NCI-H510A (cell line): Measurements from ENCODE around the gene SP2.

Experiments
- DNase-seq: peaks from one replicate; lab custom pipeline; 2025; lab: John Stamatoyannopoulos, UW

Gene SP2

DNA sequence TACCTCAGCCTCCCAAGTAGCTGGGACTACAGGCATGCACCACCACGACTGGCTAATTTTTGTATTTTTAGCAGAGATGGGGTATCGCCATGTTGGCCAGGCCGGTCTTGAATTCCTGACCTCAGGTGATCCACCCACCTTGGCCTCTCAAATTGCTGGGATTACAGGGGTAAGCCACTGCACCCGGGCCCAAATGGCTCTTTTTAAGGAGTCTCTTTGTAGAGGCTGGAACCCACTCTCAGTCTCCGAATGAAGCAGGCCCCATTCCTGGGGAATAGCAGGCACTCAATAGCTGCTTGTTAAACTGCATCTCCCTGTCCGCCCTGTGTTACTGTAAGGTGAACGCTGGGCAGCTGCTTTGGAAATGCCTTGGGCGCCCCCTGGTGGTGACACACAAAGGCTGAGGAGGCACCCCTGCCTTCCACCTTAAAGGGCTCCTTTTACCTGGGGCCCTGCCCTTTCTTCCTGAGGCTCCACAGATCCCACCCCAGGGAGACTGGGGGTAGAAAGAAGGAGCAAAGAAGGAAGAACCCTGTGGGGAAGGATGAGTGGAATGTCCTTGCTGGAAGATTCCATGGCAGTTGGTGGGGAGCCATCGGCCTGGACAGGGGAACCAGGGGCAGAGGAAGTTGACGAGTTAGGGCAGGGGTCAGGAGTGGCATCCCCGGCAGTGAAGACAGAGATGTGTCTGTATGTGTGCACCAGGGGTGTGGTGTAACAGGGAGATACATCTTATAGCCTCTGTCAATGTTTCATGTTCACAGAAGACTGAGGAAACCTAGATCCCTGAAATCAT lies 6.1 kb upstream of the SP2 start:
- peak; percentile 86 for DNase-seq

DNA sequence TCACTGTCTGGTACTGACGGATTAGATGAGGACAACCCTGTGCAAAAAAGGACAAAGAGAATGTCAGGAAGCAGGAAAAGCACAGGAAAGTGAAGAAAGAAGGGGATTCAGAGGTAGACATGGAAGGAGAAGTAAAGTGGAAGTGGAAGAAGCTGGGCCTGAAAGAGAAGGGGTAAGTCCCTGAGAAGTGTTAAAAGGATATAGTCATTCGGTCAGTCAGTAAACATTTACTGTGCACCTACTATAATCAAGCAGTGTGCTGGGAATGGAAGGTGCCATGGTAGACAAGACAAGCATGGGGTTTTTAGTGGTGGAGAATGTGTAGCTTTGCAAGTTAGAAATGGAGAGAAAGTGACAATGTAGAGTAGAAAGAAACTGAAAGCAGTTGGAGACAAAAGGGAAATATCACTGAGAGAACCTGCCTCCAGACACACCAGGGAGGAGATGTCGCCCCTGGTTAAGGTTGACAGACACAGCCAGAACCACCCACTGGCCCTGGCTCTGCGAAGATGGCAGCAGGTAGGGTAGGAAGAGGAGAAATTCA lies 4.4 kb upstream of the SP2 start:
- no peak for DNase-seq

DNA sequence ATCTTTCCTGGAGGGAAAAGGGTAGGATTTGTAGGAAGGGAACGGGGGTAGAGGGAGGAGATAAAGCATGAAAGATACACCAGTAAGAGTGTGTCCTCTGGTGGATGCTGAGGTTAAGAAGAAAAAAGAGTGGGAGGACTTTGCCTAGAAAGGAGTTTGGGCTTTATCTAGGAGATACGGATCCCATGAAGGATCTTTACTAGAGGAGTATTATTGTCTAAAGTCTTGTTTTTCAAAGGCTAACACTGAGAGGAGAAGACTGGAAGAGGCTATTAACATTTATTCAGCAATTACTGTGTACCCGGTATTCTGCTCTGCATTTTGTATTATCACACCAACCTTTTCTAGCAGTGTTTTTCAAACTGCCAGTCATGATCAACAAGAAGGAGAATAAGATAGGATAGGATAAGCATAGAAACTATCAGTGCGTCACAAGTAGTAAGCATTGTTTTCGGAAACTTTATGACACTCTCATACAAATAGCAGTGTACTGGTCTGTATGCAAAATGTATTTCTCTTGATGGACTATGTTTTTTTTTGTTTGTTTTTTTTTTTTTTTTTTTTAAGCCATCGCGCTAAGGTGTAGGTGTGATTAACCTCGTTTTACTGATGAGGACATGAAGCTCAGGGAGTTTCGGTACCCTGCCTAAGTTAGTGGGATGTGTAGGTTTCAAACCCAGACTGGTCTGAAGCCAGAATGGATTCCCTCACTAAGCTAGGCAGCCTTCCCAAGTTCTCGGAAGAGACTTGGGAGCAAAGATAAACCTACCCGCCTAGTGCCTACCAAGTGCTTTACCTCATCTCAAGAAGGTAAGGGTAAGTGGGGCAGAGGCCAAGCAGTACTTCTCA lies 1.3 kb upstream of the SP2 start:
- DNase-seq: no peak

DNA sequence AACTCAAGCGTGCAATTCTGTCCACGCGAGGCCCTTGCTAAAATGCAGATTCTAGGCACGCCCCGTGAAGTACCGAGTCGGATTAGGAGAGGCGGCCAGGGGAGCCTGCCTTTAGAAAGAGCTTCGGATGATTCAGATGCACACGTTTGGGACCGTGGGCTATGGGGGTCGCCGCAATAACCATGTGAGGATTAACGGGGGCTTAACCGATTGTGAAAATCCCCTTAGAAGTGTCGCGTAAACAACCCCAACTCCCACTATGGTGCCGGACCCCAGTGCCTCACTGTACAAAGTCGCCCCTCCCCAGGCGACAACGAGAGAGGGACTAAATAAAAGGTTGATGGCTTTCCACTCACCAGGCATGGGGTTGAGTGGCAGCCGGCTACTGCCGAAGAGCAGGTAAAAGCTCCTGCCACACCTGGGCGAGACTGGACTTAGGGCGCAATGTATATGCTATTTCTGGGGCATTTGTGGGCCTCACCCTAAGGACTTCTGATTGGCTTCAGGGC lies 635 bp upstream of the SP2 start:
- no peak for DNase-seq

DNA sequence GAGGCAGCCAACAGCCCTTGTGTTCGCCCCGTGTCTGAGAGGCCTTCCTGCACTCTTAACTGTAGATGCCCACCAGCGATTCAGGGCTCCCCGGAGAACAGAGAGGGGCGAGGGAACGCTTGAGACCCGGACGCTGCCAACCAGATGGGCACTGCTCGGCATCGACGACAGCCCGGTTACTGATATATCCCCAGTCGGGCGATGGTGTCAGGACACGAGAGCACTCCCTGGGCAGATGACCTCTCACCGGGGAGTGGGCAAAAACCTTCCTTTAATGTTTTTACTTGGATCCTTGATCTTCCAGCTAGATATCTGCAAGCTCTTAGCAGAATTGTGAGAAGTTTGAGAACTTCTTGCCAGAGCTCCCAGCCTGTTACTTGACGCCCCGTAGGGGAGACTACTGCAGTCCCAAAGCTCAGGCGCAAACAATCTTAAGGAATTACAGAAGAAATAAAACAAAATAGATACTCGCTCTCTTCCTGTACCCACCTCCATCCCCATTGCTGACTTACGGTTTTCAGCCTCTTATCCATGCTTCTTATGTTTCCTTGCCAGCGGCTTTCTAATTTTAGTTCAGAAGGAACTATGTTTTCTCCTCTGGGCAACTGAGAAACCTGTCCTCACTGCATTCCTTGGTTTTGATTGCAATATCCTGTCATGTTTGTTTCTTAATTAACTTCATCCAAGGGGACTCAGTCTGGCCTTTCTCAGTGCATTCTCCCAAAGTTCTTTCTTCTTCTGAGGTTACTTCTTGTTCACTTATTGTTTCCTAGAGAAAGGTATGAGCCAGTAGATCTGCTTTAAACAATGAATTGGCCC lies 845 bp downstream of the SP2 start:
- DNase-seq: no peak

DNA sequence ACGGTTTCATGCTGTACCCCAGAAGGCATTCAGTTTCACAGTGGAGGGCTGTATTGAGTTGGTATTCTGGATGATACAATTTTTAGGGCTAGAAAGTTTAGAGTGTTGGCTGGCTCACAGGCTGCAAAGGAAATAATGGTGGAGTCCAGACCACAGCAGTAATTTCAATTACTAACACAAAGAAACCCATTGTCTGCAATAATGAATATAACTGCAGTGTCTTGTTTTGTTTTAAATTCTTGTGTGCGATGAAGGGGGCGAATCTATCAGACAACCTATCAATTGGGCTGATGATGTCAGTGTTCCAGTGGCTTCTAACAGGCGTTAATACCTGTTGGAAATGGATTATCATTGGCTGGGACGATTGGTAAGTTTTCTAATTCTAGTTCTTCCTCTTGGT lies 1.5 kb downstream of the SP2 start:
- no peak for DNase-seq

DNA sequence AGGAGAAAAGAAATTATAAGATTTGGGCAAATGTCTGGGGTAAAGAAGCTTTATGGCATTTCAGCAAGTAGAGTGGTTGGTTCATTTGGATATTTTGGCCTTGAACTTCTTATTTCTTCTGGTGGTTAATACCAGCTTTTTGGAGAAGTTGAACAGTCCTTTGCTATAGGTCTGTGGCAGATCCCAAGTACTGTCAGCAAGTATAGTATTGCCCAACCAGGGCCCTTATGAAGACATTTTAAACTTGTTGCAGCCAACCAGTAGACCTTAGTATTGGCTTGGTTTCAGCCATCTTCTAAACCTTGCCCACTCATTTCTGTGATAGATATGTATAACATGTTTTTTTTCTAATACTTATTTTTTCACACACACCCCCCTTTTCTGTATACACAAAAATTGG lies 2.2 kb downstream of the SP2 start:
- DNase-seq: no peak

DNA sequence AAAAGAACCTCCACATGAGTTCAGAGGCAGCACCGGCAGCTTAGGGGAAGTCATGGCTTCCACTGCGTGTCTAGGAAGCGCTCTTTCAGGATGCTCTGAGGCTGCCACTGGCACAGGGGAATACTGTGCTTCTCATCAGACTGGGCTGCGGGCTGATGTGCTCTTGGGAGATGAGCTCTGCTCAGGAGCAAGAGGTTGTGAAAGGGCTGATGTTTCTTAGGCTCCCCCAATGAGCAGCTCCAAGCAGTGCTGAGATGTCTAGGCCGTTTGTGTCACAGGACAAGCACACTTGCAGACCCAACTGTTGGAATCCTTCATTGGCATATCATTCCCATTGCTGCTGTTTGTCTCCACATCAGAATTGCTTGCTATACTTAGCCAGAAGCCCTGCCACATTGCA lies 3.6 kb downstream of the SP2 start:
- no peak for DNase-seq

DNA sequence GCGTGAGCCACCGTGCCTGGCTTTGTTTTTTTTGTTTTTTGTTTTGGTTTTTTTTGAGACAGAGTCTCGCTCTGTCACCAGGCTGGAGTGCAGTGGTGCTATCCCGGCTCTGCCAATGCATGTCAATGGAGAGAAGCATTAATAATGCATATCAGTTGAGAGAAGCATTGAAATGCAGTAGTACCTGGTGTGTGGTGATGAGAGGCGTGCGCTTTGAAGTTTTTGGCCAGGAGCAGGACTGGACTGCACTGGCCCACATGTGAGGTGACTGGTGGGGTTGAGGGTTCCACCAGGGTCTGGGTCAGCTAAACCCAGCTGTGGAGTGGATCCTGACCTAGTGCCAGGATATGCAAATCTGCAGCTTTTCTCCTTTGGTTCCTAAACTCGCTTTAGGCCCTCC lies 5.4 kb downstream of the SP2 start:
- DNase-seq: no peak

DNA sequence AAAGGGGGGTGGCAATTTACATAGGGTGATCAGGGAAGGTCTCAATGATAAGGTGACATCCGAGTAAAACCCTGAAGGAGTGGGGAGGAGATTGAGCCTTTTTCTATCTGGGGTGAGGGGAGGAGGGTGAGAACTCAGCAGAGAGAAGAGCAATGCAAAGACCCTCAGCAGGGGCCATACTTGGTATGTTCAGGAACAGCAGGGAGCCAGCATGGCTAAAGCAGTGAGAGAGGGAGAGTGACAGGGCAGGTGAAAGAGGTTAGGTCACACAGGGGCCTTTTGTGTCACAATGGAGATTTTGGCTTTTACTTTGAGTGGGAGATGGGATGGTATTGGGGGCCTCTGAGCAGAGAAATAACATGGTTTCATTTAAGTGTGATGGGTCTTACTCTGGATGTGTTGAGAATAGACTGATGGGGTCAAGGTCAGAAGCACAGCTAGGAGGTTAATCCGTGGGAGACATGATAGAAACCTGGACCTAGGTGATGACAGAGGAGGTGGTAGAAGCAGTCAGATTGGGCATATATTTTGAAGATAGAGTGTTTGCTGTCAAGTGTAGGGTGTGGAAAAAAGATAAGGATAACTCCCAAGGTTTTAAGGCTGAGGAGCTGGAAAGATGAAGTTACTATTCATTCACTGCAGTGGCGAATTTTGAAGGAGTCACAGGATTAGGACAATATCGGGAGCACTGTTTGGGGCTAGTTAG lies 6.2 kb downstream of the SP2 start:
- no peak for DNase-seq

DNA sequence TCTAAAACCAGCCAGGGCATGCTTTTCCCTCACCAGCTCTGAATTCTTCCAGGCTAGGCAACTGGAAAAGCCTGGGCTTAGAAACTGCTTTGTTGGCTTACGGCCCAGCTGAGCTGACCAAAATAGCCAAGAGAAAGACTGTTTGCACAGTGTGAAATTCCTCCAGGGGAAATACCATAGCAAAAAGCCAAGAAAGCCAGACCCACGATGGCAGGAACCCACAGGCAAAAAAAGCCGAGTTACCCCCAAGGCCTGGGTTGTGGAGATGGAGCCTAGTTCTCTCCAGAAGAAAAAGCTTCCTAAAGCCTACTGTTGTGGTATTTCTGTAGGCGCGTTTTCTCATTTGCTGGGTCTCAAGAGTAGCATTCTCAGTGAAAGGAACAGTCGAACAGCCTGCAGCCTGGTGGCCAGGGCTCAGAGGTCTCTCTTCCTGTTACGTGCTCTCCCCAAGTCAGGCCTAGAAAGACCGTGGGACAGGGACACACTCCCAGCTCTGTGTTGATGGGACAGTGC lies 9.2 kb downstream of the SP2 start:
- no peak for DNase-seq

DNA sequence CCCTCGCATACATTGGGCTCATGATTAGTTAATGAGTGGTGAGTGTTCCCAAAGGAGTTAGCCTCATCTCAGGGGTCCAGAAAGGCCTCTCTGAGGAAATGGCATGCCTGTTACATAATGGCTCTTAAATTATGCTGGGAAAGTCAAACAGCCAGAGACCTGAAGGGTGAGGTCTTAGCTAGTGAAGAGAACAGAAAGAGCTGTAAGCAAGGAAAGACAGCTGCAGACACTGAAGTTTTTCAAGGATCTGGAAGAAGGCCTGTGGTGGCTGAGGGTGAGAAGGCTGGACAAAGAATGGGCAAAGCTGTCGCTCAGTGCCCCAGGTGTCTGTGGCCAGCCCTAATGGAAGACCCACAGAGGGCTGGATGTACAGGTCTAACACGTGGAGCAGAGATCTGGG lies 10.4 kb downstream of the SP2 start:
- no peak for DNase-seq

DNA sequence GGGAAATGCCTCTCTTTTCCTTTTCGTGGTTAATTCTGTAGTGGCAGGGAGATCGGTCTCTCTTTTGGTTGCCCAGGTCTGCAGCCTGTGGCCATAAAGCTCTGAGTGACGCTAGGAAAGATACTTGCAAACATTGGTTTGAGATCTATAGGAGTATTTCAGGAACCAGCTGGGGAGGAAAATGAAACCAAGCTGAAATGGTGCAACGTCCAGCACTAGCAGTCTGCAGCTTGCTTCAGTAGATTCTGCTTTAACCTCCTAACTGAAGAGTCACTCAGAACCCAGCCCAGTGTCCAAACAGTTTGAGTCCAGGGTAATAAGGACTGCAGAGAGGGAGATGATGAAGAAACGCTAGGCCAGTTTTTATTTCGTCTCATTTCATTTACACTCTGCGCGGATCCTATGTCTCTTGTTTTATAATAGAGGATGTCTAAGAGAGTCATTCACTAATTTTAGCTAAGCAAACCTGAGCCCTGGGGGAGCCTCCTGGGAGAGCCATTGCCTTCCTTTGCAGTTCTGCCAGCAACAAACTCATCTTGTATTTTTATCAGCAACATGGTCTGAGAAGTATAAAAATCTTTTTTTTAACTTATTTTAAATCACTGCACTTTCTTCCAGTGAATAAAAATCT lies 12.0 kb downstream of the SP2 start:
- DNase-seq: no peak

DNA sequence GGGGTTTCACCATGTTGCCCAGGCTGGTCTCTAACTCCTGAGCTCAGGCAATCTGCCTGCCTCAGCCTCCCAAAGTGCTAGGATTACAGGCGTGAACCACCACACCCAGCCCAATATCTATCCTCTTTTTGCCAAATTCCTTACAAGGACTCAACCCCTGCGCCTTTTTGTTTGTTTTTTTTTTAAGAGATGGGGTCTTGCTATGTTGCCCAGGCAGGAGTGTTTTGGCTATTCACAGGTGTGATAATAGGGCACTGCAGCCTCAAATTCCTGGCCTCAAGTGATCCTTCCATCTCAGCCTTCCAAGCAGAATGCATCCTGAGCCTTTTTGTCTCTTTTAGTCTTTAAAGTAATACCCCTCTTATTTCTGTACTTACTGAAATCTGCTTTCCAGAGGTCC lies 17.0 kb downstream of the SP2 start:
- no peak for DNase-seq

DNA sequence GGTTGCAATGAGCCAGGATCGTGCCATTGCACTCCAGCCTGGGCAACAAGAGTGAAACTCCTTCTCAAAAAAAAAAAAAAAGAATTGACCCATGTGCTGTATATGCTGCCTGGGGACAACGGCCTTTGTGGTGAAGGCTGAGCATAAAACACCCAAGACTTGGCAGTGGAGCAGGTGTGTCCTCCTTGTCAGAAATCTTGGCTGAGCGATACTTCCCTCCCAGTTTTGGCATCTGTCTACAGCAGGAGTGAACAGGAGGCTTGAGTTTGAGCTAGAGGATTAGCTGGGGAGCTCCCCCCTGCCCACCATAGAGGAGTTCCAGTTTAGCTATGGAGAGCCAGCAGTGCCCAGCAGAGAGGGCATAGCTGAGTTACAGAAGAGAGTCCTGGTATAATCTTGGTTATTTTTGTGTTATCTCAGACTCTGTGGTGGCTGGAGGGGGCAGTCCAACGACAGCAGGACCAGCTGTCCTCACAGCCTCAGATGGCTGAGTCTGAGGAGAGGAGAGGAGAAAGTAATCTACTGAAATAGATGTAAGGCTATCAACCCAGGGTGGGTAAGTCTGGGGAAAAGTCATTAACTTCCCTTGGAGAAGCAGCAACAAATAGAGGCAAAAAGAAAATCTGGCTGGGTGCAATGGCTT lies 18.4 kb downstream of the SP2 start:
- no peak for DNase-seq

DNA sequence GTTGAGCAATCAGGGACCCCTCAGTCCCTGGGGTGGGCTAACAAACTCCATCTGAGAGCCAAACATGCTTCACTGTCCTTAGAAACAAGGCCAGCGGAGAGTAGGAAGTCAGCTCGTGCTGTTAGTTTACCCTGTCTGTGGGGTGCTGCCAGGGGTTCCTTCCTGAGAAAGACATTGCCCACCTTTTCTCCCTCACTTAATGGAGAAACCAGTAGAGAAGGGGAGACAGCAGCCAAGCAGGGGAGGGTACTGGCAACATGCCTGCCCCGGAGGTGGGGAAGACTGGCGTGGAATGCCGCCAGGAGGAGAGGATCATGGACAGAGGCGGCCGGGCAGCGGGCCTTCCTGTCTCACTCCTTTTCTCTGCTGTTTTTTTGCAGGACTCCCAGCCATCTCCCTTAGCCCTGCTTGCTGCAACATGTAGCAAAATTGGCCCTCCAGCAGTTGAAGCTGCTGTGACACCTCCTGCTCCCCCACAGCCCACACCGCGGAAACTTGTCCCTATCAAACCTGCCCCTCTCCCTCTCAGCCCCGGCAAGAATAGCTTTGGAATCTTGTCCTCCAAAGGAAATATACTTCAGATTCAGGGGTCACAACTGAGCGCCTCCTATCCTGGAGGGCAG lies 19.9 kb downstream of the SP2 start:
- DNase-seq: no peak

DNA sequence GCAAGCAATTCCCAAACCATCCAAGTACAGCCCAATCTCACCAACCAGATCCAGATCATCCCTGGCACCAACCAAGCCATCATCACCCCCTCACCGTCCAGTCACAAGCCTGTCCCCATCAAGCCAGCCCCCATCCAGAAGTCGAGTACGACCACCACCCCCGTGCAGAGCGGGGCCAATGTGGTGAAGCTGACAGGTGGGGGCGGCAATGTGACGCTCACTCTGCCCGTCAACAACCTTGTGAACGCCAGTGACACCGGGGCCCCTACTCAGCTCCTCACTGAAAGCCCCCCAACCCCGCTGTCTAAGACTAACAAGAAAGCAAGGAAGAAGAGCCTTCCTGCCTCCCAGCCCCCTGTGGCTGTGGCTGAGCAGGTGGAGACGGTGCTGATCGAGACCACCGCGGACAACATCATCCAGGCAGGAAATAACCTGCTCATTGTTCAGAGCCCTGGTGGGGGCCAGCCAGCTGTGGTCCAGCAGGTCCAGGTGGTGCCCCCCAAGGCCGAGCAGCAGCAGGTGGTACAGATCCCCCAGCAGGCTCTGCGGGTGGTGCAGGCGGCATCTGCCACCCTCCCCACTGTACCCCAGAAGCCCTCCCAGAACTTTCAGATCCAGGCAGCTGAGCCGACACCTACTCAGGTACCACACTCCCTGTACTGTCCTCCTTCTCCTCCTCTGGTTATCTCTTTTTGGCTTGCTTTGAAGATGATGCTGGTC lies 20.6 kb downstream of the SP2 start:
- DNase-seq: no peak

DNA sequence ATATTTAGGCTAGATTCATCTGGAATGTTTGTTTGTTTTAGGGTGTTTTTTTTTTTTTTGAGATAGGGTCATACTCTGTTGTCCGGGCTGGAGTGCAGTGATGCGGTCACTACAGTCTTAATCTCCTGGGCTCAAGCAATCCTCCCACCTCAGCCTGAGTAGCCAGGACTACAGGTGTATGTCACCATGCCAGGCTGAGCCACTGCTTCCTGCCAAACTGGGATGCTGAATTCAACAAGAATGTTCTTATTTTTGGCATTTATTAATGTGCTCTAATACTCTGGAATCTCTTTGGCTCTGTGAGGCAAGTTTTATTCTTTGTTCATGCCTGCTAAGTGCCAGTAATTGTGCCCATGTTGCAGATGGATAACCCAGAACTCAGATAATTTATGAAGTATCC lies 21.5 kb downstream of the SP2 start:
- DNase-seq: no peak

DNA sequence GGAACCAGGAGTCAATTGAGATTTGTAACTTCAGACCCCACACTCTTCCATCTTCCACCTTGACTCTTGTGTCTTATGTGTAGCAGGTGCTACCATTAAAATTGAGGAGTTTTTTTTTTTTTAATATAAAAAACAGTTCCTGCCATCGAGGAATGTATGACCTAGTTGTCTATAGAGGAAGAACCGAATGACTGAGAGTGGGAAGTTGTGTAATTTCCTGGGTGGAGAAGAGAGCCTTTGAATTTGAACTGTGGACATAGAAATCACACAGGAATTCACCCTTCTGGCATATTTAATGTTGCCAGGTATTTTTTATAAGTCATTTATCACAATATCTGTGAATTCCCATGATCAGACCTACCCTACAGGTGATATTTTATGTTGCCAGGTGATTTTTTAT lies 22.0 kb downstream of the SP2 start:
- DNase-seq: no peak
